HCT116 (cell line): ENCODE data around the gene ANKRD10.

Source experiments
- CBX3 ChIP-seq: IDR thresholded peaks from 2 replicates; pipeline ENCODE4 v1.6.1; 2012; ENCODE audit warnings: low read depth
- CEBPB ChIP-seq: IDR thresholded peaks from 2 replicates; pipeline ENCODE4 v1.6.1; 2012; ENCODE audit warnings: low read depth
- EZH2 ChIP-seq: fragments of 200-600 bp; sonication (generic); IDR thresholded peaks from 2 replicates; pipeline ENCODE4 v1.6.1; 2017; ENCODE audit warnings: antibody characterized with exemption, mixed run types
- FOSL1 ChIP-seq: IDR thresholded peaks from 2 replicates; pipeline ENCODE4 v1.6.1; 2012; ENCODE audit warnings: low read depth
- JUND ChIP-seq: IDR thresholded peaks from 2 replicates; pipeline ENCODE4 v1.6.1; 2012
- POLR2A ChIP-seq: IDR thresholded peaks from 2 replicates; pipeline ENCODE4 v1.7.0; 2011; ENCODE audit warnings: borderline replicate concordance; ENCODE audit not compliant: insufficient read depth, insufficient read length; ENCODE audit errors: extremely low read depth
- POLR2AphosphoS5 ChIP-seq: IDR thresholded peaks from 2 replicates; pipeline ENCODE4 v1.6.1; 2011; ENCODE audit warnings: mild to moderate bottlenecking, low read depth, low read length, moderate library complexity
- RAD21 ChIP-seq: IDR thresholded peaks from 2 replicates; pipeline ENCODE4 v1.6.1; 2012; ENCODE audit warnings: low read depth, mild to moderate bottlenecking
- SP1 ChIP-seq: IDR thresholded peaks from 2 replicates; pipeline ENCODE4 v1.6.1; 2012; ENCODE audit warnings: low read depth
- ZFX ChIP-seq: fragments of 450-650 bp; IDR thresholded peaks from 2 replicates; pipeline ENCODE4 v1.6.1; 2017
- TF ChIP-seq, protein P1 (sequence below), 3 experiments: fragments of 200-600 bp in 1 of 3; sonication (generic) in 1 of 3; IDR thresholded peaks in 2 of 3; conservative IDR thresholded peaks in 1 of 3; 2 replicates each; pipeline ENCODE4 v1.5.1; 2012 to 2017; ENCODE audit warnings: low read depth in 2 of 3, low read length in 2 of 3, antibody characterized with exemption in 1 of 3, borderline replicate concordance in 1 of 3, control low read depth in 1 of 3, mild to moderate bottlenecking in 1 of 3, mixed read lengths in 1 of 3, mixed run types in 1 of 3, moderate library complexity in 1 of 3; ENCODE audit not compliant: insufficient read depth in 1 of 3
- TF ChIP-seq, protein P2 (sequence below): IDR thresholded peaks from 2 replicates; pipeline ENCODE4 v1.6.1; 2012
- TF ChIP-seq, protein P3 (sequence below): IDR thresholded peaks from 2 replicates; pipeline ENCODE4 v1.6.1; 2012
- TF ChIP-seq, protein P4 (sequence below): IDR thresholded peaks from 2 replicates; pipeline ENCODE4 v1.6.1; 2012; ENCODE audit warnings: low read depth

DNA sequence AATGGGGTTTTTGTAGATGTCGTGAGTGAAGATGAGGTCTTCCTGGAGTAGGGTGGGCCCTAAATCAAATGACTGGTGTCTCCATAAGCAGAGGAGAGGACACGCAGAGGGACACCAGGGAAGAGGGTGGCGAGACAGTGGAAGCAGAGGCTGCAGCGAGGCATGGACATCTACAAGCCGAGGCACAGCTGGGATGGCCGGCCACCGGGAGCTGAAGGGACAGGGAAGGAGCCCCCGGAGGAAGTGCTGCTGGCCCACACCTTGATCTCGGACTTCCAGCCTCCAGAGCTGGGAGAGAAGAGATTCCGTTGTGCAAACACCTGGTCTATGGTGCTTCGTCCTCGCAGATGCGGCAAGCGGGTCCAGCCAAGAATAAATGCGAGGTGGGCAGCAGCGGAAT, 84.5 kb downstream of the ANKRD10 start:
- TF ChIP-seq, protein P1, sequence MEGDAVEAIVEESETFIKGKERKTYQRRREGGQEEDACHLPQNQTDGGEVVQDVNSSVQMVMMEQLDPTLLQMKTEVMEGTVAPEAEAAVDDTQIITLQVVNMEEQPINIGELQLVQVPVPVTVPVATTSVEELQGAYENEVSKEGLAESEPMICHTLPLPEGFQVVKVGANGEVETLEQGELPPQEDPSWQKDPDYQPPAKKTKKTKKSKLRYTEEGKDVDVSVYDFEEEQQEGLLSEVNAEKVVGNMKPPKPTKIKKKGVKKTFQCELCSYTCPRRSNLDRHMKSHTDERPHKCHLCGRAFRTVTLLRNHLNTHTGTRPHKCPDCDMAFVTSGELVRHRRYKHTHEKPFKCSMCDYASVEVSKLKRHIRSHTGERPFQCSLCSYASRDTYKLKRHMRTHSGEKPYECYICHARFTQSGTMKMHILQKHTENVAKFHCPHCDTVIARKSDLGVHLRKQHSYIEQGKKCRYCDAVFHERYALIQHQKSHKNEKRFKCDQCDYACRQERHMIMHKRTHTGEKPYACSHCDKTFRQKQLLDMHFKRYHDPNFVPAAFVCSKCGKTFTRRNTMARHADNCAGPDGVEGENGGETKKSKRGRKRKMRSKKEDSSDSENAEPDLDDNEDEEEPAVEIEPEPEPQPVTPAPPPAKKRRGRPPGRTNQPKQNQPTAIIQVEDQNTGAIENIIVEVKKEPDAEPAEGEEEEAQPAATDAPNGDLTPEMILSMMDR (IDR thresholded peaks at IDR 0.05 in 2 of 3, conservative IDR thresholded peaks at IDR 0.05 in 1 of 3; ENCODE audit: borderline replicate concordance in 1 of 3, insufficient read depth in 1 of 3, low read depth in 2 of 3, low read length in 2 of 3): no peak
- TF ChIP-seq POLR2AphosphoS5 (no peak), POLR2A (no peak), RAD21 (no peak), CEBPB (no peak), FOSL1 (no peak), EZH2 (no peak), ZFX (no peak), CBX3 (no peak), SP1 (no peak), JUND (no peak)
- TF ChIP-seq, protein P2, sequence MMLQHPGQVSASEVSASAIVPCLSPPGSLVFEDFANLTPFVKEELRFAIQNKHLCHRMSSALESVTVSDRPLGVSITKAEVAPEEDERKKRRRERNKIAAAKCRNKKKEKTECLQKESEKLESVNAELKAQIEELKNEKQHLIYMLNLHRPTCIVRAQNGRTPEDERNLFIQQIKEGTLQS: no peak
- TF ChIP-seq, protein P3, sequence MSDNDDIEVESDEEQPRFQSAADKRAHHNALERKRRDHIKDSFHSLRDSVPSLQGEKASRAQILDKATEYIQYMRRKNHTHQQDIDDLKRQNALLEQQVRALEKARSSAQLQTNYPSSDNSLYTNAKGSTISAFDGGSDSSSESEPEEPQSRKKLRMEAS: no peak
- TF ChIP-seq, protein P4, sequence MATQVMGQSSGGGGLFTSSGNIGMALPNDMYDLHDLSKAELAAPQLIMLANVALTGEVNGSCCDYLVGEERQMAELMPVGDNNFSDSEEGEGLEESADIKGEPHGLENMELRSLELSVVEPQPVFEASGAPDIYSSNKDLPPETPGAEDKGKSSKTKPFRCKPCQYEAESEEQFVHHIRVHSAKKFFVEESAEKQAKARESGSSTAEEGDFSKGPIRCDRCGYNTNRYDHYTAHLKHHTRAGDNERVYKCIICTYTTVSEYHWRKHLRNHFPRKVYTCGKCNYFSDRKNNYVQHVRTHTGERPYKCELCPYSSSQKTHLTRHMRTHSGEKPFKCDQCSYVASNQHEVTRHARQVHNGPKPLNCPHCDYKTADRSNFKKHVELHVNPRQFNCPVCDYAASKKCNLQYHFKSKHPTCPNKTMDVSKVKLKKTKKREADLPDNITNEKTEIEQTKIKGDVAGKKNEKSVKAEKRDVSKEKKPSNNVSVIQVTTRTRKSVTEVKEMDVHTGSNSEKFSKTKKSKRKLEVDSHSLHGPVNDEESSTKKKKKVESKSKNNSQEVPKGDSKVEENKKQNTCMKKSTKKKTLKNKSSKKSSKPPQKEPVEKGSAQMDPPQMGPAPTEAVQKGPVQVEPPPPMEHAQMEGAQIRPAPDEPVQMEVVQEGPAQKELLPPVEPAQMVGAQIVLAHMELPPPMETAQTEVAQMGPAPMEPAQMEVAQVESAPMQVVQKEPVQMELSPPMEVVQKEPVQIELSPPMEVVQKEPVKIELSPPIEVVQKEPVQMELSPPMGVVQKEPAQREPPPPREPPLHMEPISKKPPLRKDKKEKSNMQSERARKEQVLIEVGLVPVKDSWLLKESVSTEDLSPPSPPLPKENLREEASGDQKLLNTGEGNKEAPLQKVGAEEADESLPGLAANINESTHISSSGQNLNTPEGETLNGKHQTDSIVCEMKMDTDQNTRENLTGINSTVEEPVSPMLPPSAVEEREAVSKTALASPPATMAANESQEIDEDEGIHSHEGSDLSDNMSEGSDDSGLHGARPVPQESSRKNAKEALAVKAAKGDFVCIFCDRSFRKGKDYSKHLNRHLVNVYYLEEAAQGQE: no peak
